NCI-H1105 treated with DMSO at 0.1 percent for 48 hours (cell line): Measurements from ENCODE around the gene APOBEC3C.
"Not testable (repeated sequence)": the region's sequence is repeated elsewhere in the genome, so short reads cannot be mapped to it uniquely, and the experiment has no call there.

ENCODE experiments used
- DNase-seq: peaks from one replicate; lab custom pipeline; 2025; lab: John Stamatoyannopoulos, UW

APOBEC3C gene

DNA sequence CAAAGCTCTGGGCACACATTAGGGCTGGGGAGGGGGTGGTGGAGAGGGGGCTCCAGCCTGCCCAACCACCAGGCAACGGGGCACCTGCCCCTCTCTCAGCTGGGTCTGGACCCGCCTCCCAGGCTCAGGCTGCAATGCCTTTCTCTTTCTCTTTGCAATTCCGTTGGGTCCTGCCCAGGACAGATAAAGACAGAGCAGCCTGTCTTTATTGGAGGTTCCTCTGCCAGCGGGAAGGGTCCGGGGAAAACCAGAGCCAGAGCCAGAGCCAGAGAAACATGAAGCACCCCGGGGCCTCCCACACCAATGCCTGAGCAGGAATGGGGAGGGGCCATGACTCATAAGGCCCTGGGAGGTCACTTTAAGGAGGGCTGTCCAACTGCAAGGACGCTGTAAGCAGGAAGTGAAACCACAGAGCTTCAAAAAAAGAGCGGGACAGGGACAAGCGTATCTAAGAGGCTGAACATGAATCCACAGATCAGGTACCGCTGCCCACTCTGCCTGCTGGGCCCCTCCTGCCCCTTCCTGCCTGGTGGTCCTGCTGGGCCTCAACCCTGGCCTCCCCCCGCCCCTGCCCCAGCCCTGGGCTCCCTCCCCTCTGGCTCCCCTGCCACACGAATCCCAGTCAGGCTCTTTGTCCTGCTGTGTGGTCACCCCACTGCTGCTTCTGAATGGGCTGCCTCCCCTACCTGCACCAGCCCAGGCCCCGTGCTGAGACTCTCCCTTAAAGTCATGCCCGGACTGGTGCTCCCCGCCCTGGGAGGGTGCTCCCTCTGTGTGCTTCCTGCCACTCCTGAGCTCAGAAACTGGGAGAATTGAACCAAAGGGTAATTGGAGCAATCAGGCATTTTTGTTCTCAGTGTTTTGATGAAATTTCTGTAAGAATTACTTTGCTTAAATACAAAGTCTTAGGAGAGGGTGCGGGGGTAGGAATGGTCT lies 31.8 kb upstream of the APOBEC3C start, which contains the start of gene APOBEC3B:
Gene APOBEC3B, plus strand, starts transcription at position 356 of the 936 bp plus-strand sequence. Its CDS starts 107 bp downstream, at position 463.
- DNase-seq, result no peak

DNA sequence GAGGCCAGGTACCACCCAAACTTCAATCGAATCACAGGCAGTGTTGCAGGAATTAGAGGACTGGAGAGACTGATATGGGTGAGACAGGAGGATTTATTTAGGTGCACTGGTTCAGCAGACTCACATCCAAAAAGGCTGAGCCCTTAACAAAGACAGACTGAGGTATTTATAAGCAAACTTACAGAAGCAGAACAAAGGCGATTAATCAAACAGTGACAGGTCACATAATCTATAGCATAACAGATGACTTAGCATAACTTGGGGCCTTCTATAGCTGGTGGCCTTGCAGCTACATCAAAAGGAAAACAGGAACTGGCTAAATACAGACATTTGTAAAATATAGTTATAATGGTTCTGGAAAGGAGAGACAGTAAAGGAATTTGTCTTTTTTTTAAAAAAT lies 29.8 kb upstream of the APOBEC3C start:
- DNase-seq, result no peak

DNA sequence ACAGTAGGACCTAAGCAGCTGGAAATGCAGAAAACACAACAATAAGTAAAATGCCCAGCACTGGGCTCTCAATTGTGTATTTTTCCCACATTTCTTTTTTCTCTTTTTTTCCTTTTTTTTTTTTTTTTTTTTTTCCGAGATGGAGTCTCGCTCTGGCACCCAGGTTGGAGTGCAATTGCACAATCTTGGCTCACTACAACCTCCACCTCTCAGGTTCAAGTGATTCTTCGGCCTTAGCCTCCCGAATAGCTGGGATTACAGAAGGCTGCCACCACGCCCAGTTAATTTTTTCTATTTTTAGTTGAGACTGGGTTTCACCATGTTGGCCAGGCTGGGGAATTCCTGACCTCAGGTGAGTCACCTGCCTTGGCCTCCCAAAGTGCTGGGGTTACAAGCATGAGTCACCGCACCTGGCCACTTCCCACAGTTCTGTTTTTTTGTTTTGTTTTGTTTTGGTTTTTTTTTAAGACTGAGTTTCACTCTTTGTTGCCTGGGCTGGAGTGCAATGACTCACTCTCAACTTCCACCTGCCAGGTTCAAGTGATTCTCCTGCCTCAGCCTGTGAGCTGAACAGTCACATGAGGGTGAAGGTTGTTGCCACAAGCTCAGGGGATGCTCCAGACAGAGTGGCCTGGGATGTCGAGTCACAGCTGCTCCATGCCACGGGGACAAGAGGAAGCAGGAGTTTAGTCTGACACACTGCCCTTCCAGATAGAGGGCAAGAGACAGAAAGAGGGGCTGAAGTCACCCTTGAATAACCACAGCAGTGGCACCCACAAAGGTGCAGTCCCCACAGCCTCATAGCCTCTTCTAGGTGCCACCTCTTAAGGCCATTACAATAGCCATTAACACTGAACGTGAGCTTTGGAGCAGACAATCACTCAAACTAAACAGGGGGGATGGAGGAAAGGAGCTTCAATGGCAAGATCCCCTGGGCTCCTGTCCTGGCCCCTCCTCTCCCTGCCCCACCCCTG lies 29.0 kb upstream of the APOBEC3C start:
- peak; percentile 53 for DNase-seq

DNA sequence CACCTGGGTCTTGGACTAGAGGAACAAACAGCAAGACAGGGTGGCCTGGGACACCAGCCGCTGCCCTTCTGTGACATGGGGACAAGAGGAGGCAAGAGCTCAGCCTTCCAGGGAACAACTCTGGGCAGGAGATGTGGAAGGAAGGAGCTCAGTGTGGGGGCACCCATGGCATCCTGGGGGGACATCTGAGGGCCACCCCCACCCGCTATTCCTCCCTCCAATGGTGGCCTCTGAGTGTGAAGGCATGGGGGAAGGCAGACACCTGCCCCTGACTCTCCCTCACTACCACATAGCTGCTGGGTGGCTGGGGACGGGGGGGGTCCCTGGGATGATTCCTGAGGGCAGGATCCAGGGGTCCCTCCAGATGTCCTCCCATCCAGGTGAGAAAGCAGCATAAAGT lies 27.4 kb upstream of the APOBEC3C start:
- no peak for DNase-seq

DNA sequence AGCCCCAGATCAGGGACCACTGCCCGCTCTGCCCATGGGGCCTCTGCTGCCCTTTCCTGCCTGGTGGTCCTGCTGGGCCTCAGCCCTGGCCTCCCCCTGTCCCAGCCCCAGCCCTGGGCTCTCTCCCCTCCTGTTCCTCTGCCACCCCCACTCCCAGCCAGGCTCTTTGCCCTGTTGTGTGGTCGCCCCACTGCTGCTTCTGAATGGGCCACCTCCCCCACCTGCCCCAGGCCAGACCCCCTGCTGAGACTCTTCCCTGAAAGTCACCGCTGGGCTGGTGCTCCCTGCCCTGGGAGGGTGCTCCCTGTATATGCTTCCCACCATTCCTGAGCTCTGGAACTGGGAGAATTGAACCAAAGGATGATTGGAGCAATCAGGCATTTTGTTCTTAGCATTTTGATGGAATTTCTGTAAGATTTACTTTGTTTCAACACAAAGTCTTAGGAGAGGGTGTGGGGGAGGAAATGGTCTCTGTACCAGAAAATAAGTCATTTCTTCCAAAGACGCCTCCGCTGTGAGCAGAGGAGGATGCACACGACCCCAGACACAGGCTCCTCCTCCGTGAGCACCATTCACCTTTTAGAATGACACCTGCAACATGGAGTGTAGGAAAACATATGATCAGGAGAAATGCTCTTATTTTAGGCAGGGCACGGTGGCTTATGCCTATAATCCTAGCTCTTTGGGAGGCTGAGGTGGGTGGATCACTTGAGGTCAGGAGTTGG lies 26.7 kb upstream of the APOBEC3C start:
- DNase-seq, result no peak

GRCh38 chr22:38989466-38989865 lies 24.6 kb upstream of the APOBEC3C start:
- DNase-seq, result no peak

GRCh38 chr22:38992871-38993371 lies 21.1 kb upstream of the APOBEC3C start:
- DNase-seq, result not testable (repeated sequence)

GRCh38 chr22:38996105-38996504 lies 18.0 kb upstream of the APOBEC3C start:
- DNase-seq, result no peak

DNA sequence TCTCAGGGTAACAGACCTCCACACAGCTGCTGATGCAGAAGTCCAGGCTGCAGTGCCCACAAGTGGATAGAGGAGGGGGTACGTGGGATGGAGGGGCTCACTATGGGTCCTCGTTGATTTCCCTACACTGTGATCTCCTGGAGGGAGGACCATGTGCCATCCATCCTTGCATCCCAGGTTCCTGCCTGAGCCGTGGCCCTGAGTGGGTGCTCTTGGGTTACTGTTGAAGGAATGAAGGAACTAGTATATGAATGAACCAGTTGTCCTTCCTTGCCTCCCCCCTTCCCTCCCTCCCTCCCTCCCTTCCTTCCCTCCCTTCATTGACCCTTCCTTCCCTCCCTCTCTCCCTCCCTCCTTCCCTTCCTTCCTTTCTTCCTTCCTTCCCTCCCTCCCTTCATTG lies 16.5 kb upstream of the APOBEC3C start:
- DNase-seq, result no peak

DNA sequence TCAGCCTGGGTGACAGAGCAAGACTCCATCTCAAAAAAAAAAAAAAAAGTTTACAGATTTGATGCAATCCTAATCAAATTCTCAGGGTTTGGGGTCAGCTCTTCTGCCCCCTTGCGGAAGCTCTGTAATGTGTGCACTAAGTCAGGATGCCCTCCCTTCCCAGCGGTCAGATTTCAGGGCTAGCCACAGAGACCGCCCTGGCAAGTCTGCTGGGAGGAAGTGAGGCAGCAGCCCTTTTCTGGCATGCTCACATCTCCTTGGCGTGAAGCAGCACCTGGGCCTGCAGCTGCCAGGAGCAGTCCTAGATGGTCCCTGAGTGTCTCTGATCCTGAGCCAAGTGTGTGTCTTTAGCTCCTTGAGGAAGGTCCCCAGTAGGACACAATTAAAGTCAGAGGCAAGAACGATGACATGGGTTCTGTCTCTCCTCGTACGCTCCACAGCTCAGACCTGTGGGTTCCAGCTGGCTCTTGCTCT lies 10.9 kb upstream of the APOBEC3C start:
- DNase-seq, result no peak

GRCh38 chr22:39007177-39007576 lies 6.9 kb upstream of the APOBEC3C start:
- DNase-seq, result no peak

- not testable (repeated sequence) for DNase-seq
These were observed 5.7 kb upstream of the APOBEC3C start for GRCh38 chr22:39008271-39008850.

GRCh38 chr22:39010946-39011345 lies 3.1 kb upstream of the APOBEC3C start:
- DNase-seq, result no peak

GRCh38 chr22:39012533-39013511 lies 1.2 kb upstream of the APOBEC3C start:
- DNase-seq, result no peak

- DNase-seq, result not testable (repeated sequence)
These were observed 506 bp upstream of the APOBEC3C start for GRCh38 chr22:39013561-39013941.

GRCh38 chr22:39014723-39015121 lies 665 bp downstream of the APOBEC3C start:
- not testable (repeated sequence) for DNase-seq

GRCh38 chr22:39016592-39016991 lies 2.5 kb downstream of the APOBEC3C start:
- no peak for DNase-seq

DNA sequence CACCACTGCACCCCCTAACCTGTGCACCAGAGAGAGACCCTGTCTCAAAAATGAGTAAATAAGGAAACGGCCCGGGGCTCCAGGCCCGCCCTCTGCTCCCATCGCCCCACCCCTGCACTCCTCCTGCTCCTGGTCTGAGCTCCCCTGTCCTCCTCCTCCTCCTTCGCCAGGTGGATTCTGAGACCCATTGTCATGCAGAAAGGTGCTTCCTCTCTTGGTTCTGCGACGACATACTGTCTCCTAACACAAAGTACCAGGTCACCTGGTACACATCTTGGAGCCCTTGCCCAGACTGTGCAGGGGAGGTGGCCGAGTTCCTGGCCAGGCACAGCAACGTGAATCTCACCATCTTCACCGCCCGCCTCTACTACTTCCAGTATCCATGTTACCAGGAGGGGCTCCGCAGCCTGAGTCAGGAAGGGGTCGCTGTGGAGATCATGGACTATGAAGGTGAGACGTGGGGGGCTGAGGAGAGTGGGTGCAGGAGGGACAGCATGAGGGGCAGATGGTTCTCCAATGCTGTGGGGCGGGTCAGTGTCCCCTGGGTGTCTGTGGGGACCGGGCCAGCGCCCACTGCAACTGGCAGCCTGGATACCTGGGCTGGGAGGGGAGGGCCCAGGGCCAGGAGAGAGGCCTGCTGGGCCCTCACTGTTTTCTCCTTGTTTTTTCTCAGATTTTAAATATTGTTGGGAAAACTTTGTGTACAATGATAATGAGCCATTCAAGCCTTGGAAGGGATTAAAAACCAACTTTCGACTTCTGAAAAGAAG lies 3.7 kb downstream of the APOBEC3C start:
- DNase-seq, result no peak

DNA sequence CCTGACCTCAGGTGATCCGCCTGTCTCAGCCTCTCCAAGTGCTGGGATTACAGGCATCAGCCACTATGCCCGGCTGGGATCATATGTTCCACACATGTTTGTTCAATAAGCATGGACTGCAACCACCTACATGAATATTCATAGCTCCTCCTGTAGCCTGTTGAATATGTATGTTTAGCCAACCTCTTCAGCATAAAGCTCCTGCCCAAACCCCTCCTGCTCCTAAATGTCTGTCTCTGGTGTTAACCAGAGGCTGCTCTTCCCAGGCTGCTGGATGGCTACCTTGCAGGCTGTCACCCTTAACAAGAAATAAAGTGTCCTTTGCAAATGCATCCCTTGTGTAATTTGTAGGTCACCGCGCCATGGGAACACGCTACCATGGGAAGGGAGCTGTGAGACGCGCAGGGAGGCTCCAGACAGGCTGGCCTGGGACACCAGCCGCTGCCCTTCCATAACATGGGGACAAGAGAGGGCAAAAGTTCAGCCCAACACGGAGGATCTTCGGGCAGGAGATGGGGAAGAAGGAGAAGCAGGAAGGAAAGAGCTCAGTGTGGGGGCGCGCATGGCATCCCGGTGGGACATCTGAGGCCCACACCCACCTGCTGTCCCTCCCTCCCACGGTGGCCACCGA lies 6.1 kb downstream of the APOBEC3C start:
- DNase-seq, result not testable (repeated sequence)
